Dedifferentiated amniotic fluid mesenchymal stem cell (primary cell): ENCODE data around the gene NPC2.
A peak's percentile ranks its signal among the peaks of the same experiment; 100 is the strongest.

Experiments
- DNase-seq: peaks from one replicate; pipeline ENCODE4 v3.0.0-alpha.2; 2016; ENCODE audit errors: extremely low spot score

Gene NPC2

DNA sequence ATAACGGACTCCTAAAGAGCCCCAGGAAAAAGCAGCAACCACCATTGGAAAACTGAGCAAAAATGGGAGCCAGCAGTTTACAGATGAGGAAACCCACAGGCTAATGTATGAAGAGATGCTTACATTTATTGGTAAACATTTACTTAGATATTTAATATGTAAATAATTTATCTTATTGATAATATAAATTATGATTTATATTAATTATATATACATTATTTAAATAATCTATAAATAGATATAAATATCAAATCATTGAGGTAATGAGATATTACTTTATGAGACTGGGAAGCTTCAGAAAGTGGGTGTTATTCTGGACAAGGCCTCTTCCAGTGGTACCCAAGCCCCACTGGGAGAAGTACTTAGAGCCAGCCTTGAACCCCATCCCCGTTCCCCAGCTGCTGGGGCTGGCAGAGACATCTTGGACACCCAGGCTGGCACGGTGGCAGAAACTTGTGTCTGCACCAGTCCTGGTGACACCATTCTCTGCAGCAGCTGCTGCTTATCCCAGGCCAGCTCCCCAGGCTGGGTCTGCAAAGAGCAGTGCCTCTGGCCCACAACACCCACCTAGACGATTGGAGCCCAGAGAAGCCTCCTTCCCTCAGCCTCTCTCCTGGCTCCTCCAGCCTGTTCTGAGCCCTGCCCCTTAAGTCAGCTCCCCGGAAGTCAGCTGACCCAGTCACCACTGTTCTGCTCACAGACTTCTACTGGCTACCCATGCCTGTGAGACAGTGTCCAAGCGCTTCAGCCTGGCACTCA lies 26.4 kb upstream of the NPC2 start:
- no peak for DNase-seq

DNA sequence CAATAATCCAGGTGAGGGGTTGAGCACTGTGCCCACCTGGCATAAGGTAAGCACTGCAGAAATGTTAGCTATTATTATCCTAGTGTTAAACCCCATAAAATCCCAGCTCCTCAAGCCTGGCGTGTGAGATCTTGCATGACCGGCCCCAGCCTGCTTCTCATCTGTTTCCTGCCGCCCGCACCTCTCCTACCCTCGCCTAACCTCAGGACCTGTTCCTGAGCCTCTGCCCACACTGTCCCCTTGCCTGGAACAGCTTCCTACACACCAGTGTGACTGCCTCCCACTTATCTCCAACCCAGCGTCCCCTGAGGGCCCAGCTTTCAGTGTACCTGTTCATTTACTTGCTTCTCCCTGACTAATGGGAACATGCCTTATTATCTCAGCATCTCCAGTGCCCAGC lies 25.1 kb upstream of the NPC2 start:
- DNase-seq = no peak

DNA sequence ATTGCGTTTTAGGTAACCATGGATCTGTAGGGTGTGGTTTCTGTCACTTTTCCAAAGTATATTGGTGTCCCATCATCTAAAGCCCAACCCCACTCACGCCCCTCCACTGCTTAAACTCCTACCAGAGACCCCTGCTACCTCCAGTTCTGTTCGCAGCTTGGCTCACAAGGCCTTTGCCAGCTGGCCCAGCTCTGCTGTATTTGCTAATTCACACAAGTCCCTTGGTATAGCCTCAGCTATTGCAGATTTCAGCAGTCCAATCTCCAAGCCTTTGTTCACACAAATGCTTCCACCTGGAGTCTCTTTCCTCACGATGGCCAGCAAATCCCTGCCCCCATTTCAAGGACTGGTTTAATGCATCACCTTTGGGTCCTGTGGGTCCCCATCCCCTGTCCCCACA lies 24.6 kb upstream of the NPC2 start:
- no peak for DNase-seq

DNA sequence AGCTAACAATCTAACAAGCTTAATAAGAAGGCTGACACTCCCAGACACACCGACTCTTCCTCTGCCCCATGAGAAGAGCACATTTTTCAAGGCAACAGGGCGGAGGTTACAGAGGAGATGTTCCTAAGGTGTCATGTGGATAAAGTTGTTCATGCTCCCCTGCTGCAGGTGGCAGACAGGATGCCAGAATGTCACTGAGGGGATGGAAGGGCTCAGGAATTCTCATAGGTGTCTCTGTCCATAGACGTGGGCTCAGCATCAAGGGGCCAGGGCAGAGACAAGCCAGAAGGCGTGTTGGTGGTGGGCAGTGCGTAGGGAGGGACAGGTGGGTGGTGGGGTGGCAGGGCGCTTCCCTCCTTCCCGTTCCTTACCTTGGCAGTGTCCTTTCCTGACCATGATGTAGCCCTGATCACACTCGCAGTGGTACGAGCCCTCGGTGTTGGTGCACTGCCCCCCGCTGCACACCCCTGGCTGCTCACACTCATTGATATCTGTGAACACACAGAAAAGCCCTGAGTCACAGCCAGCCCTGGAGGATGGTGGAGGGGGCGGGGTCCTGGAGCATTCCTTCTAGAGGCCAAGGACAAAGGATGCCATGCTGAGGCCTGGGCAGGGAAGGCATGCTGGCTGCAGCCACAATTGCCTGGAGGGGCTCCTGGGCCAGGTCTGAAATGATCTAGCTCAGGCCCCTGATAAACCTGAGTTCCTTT lies 23.5 kb upstream of the NPC2 start:
- DNase-seq = peak; percentile 36

DNA sequence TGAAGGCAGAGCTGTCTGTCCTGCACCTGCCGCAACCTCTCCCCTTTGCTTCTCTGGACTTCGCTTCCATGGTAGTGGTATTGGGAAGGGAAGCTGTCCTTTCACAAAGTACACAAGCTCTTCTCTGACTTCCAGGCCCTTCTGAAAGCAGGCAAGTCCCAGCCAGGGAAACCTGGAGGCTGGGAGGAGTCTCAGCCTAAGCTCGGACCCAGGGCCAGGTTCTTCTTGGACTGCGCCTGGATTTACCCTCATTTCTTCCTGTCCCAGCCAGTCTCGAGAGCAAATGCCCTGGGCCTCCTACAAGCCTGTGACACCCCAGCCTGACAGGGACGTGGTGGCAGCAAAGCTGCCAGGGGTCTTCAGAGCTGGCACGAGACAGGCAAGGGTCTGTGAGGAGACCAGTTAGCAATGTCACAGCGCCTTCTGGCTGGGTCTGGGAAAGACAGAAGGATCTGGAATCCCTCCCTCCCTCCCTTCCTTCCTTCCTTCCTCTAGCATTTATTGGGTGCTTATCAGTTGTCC lies 22.8 kb upstream of the NPC2 start:
- DNase-seq = no peak

DNA sequence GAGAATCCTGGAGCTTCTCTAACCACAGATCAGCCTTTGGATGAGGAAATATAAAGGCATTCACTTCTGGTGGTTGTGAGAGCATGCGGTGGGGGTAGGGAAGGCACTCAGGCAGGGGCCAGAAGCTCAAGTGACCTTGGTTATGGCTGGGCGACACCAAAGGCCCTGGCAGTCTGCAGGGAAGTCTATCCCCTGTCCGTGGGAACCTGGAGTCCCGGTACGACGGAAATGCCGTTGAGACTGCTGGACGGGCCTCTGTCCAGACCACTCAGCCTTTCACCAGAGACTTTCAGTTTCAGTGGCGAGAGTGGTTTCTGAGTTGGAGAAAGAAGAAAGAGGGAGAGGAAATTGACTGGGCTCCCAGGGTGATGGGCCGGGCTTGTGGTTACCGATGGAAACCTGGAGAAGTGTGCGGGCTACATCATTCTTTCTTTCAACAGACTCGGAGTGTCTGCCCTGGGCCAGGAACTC lies 21.4 kb upstream of the NPC2 start:
- no peak for DNase-seq

DNA sequence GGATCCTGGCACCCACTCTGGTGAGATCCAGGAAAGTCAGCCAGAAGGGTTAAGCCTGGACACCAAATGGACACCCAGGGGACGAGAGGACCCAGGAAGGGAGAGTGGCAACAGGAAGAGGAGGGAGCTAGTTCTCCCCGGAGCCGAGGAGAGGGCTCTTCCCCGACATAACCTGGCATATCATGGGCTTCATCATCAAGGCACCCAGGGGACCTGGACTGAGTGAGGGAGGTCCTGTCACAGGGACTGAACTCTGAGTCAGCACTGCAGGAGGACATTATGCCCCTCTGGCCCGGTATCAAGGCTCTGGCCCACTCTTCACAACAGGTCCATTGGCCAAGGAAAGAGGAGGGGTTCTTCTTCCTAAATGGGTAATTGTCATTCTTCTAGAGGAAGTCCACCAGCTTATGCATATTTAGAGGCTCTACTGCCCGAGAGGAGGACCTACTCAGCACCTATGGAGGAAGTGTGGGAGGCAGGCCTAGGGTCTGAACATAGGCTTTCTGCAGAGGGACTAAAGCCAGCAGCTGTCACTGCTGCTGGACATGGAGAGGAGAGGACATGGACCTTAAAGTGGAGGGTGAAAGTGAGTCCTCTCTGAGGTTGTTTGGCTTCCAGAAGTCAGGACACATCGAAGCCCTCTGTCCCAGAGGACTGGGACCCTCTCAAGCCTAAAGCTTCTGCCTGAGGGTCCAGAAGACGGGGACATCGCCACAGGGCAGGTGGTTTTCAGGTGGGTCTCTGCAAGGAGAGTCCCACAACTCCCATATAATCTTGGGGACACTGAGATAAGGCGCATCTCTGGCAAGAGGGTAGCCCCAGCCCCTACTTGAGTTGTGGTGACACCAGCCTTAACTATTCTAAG lies 19.1 kb upstream of the NPC2 start:
- no peak for DNase-seq

DNA sequence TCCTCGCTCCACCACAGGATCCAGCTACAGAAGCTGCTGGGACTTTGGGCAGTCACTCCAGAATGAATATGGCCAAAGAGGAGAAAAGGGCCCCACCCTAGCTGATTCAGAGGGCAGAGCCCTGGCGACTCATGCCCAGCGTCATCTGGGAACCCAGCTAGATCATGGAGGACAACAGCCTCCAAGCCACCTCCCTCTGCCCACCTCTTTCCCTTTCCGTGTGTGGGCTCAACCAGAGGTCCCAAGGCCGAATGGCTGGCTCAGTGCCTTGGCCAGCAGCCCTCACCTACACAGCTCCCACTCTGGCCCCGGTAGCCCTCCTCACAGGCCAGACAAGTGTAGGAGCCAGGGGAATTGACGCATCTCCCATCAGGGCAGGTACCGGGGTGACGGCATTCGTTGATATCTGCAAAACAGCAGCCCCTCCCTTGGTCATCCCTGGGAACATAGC lies 17.9 kb upstream of the NPC2 start:
- peak; percentile 56 for DNase-seq

DNA sequence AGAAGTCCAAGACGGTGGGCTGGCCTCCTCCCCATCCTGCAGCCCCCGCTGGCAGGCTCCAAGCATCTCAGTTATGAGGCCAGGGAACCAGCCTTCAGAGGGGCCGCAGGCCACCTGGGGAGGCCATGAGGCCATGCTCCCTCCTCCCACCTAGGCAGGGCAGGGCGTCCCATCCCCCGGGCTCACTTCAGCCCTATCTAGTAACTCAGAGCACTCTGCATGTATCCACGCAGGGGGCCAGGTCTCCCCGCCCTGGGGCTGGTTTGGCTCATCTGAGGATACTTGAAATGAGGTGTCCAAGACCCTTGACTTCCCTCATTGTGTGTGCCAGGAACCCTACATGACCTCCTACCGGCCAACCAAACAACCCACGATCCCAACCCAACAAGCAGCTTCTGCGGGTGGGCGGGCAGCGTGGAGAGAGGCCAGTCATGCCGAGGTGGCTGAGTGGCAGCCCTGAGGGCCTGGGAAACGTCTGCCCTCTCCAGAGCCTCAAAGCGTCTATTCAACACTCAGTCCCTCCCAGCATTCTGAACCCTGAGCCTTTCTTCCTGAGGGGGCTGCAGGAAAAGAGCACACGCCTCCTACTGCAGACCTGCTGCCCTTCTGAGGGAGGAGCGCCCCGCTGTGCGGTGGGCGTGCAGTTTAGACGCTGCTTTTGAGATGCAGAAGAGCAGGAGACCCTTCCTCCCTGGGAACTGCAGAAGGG lies 17.3 kb upstream of the NPC2 start:
- no peak for DNase-seq

DNA sequence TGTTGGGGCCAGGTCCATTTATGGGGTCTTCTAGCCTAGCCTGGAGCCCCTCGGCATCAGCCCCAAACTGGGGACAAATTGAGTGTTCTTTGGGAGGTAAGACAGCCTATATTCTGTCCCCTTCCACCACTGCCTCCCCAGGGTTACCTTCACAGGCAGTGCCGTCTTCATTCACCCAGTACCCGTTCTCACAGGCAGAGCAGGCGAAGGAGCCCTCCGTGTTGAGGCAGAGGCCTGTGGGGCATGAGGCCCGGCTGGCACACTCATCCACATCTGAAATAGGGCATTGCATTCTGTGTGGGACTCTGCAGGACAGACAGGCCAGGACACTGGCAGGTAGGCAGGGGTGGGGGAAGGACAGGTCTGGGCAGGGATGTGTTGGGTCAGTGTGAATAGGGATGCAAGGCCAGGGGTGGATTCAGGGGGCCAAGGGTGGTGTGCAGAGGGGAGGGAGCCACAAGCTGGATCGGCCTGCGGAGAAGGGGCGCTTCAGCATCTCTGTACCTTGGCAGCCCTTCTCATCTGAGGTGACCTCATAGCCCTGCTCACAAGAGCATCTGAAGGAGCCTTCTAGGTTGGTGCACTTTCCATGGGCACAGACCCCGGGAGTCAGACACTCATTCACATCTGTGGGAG lies 16.6 kb upstream of the NPC2 start:
- no peak for DNase-seq

DNA sequence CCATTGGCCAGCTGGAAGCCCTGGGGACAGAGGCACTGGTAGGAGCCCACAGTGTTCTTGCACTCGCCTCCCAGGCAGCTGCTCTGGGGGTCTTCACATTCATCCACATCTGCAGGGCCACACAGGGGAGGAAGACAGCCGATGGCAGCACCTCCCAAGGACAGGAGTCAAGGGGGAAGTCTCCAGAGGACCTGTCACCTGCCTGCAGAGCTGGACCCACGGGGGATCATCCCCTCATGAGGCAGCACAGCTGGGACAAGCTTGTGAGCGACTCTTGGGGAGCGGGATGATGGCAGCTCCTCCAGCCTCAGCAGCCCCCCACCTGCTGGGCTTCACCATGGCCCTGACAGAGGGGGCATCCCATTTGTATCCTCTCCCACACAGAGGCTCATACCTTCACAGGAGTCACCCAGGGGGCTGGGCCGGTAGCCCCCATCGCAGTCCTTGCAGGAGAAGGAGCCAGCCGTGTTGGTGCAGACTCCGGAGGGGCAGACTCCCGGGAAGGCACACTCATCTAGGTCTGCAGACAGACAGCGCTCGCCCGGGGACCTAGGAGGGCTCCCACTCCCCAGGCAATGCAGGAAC lies 15.8 kb upstream of the NPC2 start:
- DNase-seq = no peak

DNA sequence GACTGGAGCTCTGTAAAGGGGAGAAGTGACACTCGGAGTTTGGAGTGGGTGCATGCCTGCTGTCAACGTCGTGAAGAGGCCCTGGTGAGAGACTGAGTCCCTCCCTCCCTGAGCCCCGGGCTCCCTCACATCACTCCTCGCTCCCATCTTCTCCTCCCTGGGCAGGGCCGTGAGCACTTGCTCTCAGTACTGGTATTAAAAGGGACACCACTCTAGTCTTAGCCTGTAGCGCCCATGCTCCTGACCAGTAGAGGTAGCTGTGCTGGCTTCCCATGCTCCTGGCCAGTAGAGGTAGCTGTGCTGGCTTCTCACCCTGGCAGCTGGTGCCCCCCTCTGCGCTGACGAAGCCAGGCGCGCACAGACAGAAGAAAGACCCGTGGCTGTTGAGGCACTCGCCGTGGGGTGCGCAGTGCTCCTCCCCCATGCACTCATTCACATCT lies 15.2 kb upstream of the NPC2 start:
- no peak for DNase-seq

DNA sequence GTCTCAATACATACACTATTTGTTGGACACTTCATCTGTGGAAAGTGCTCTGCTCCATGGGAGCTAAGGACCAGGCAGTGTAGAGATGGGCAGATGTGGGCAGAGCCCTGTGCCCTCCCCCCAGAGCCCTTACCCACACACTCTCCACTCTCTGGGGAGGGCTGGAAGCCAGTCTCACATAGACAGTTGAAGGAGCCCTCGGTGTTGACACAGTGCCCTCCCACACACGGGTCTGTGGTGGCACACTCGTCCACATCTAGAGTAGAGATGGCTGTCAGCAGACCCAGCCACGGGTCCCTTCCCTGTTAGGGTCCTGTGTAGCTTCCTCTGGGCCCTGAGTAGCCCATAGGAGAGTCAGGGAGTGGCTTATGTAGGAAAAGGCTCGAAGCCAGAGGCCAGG lies 14.7 kb upstream of the NPC2 start:
- DNase-seq = no peak

DNA sequence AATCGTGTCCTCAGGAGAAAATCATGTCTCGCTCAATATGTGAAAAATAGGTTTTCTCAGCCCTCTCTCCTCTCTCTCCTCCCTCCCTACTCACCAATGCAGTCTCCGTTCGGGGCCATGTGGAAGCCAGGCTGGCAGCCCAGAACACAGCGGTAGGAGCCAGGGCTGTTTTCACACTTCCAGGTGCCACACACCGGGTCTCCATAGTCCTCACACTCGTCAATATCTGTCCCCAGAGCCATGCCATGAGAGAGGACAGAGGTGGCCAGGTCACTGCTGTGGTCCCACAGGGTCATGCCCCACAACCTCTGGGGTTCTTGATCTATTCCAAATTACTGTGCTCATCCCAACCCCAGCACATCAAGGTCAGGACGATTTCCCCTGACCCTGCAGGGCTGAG lies 14.0 kb upstream of the NPC2 start:
- no peak for DNase-seq

DNA sequence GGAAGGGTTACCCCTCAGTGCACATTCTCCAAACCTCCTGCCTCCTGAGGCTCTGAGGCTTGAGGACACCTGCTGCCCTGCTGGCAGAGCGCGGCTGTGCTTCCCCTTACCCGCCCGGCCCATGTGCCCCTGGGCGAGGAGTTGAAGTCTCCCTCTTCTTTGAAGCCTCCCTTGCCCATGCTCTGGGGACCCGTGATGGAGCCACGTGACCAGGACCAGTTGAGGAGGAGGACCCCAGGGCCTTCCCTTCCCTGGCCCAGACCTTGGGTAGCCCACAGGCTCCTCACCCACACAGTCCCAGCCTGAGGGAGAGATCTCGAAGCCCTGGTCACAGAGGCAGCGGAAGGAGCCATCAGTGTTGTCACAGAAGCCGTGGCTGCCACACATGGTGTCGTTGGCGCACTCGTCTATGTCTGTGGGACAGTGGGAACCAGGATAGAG lies 13.3 kb upstream of the NPC2 start:
- DNase-seq = no peak

DNA sequence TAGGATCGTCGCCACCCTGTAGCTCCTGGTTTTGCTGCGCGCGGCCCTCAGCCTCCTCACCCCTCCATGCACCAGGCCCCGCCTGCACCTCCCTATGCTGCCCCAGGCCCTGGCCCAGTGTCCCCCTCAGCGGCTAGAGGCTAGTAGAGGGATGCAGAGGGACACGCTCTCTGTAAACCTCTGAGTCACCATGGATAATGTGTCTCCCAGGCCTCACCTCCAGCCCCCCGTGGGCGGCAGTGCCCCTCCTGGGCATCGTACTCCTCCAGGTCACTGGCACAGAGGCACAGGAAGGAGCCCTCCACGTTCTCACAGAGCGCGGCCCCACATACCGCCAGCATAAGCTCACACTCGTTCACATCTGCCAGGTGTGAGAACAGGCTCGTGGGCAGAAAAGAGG lies 12.7 kb upstream of the NPC2 start:
- DNase-seq = no peak

DNA sequence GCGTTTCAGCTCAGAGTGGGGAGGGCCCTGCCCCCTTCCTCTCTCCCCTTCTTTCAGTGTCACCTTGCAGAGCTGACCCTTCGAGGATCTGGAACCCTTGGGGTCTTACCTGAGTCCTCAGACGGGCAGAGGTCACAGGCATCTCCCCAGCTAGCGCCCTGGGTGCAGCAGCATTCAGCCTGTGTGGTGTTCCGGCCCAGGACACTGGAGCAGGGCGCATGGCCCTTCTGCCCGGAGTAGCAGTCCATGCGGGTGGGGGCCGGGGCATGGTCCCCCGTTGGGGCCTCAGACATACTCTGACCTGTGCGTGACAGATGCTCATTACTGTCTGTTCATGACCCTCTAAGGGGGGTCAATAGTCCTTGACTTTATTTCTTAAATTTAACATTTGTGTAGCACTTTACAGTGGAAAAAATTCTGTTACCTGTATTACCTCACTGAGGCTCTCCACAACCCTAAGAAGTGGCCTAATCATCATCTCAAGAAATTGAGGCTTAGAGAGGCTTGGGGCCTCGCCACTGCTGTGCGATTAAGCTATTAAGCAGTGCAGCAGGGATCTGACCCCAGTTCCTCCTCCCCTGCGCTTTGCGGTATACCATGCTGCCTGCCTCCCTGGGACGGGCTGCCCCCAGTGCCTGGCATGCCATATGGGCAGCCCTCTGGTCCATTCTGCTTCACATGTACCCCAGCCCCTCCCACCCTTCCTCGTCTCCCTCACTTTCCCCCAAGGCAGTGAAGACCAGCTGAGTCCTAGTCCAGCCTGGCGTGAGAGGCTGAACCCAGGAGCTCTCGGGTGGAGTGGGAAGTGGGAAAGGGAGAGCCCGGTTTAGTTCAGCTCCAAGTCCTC lies 12.0 kb upstream of the NPC2 start:
- no peak for DNase-seq

DNA sequence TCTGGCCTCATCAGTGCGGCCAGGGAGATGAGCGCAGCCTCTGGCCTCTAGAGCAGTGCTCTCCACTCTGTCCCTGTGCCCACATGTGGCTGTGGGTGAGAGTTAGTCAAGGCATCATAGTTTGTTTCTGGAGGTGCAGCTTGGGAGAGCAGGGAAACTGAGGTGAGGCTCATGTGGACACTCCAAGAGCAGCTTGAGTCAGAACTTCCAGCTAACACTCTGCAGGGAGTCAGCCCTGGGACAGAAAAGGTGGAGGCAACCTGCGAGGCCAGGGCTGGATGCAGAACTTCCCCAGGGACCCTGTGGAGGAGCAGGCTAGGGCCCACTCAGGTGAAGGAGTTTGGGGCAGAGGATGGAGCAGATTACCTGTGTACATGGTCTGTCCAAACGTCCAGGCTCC lies 11.3 kb upstream of the NPC2 start:
- DNase-seq = no peak

DNA sequence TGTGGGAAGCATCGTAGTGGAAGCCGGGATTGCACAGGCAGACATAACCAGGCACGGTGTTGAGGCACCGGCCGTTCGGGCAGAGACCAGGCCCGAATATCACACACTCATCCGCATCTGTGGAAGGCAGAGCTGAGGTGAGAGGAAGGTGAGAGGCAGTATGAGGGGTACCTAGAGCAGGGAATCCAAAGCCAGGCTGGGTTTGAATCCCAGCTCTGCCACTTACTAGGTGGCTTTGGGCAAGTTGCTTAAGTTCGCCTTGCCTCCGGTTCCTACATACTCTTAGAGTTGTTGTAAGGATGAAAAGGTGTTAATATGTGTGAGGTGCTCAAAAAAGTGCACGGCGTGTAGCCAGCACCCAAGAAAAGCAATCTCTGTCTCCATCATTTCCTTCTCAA lies 10.8 kb upstream of the NPC2 start:
- no peak for DNase-seq
